Left cardiac atrium (tissue), 4 donors: ENCODE data around the gene GRXCR1. TPM values are rescaled to one million over a fixed set of nuclear protein-coding genes. Genes with fewer than 3 reads are reported as not detected.

ENCODE experiments used
- ATAC-seq, 2 donors: fragments of 200-7000 bp; cut with Tn5 transposase; one replicate each; pipeline ENCODE4 v1.9.1; 2020; ENCODE audit warnings: mild to moderate bottlenecking in 2 of 2, moderate library complexity in 2 of 2
- DNase-seq: peaks from one replicate; pipeline ENCODE4 v3.0.0-alpha.2; 2020
- intact Hi-C, 2 donors: fragments of 100-400 bp; cut with DNase I; formaldehyde crosslinking; loops; one replicate each; pipeline versions ENCODE4 v1.14.1 to v1.15.1; 2022 to 2023
- long read RNA-seq: library from polyadenylated mRNA; unstranded; transcript quantifications from one replicate; pipeline ENCODE4 v2.0.0, GENCODE V29; 2021
- total RNA-seq, 2 donors: library from RNA; stranded (reverse); fragmentation: NEBNext Ultra II Directional; extraction: Animal tissue kit (Norgen Biotek cat#: 25700); gene quantifications; one replicate each; pipeline ENCODE4 v1.2.1, GENCODE V29; 2021
- donor health status: DM: no; HTN: yes; CAD: no.
- donor health status: DM: no; HTN: yes; CAD: no; lungs with severe emphysema.
- donor health status: DM: yes; HTN: yes; CAD: no.
- donor health status: Dilated cardiomyopathy.

GRXCR1 gene
- total RNA-seq, result not detected
- long read RNA-seq, result 0 reads

DNA sequence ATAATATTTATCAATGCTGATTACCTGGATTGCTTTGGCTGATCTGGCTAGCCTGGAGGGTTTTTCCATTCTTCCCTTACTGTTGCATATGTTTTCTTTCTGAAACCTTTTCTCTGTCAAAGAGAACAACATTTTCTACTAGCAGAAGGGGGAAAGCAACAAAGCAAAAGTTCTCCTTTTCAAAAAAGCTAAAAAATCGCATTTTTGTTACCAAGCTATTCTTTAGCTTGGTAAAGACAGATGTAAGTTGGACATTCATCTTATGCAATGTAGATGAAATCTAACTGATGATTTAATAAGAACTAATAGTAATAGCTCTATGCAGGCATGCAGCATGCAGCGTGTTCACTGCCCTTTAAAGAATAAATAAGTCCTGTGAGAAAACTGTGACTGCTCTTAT lies at the start of gene GRXCR1:
GRXCR1 (plus strand) TSS at position 301 of the 400 bp plus-strand sequence. CDS start 554 bp downstream, outside the sequence.
- no peak for ATAC-seq
- no peak for DNase-seq
- intact Hi-C loops, result no loop called here

DNA sequence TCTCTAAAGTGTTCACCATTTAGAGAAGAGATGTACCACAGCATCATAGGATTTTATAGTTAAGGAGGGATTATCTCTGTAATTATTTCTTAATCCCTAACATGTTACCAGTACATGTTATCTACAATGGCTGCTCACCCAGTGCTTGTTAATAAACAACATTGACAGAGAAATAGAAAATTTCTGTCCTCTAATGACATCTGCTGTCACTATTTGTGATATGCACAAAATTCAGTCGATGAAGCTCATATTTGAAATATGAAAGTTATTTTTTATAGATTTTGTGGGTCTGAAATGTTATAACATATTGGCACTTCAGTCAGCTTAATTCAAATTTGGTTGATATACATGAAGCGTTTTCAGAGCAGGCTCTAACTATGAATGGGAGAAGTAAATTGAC lies 48.8 kb upstream of the GRXCR1 start:
- no peak for ATAC-seq

DNA sequence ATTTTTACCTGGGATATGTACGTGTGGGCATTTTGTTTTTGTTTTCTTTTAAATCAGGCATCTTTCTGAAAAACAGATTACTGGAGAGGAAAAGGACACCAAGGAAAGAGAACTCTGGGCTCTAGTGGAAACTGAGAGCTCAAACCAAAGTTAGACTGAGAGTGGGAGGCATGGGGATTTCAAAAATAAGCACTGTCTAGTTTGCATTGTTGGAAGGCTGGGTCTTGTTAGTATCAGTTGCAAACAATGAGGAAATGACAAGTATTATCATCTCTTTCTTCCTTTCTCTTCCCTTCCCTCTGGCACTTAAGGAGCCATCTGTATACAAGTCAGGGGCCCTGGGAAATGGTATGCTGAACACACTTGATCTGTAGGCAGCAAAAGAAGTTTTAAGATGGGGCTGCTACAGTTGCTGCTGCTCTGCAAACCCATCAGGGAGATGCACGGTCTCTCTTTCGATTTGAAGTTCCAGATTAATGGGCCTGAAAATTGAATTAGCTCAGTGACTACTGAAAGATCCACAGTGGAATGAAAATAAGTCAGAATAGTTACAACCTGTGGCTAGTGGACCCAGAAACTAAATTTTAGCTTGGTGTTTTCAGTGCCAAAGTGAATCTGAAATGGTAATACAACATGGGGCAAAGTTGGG lies 48.0 kb upstream of the GRXCR1 start:
- intact Hi-C loops, result no loop called here
- DNase-seq (no peak), ATAC-seq (no peak)

More for the DNA sequence above, 48.8 kb upstream of the GRXCR1 start:
- no peak for DNase-seq
- intact Hi-C loops, result no loop called here

- intact Hi-C loops, result no loop called here
- no peak for DNase-seq
- ATAC-seq, result peak in 1 of 2 donors; percentile 81
Observed at GRCh38 chr4:42845586-42845985, 46.9 kb upstream of the GRXCR1 start.

DNA sequence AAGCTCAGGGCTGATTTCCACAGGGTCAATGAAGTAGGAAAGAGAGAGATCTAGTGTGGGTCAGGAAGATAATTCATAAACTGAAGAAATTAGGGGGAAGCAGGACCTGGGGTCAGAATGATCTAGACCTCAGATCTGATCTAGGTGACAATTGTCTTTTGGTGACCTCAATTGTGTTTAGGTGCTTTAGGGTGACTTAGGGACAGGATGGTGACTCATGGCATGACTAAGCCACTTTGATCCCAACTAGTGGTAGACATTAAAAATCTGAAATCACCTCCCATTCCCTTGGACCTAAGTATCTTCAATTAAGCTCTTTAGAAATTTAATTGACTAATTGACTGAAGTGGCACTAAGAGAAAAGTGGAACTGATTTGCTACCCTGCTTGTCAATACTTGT lies 36.7 kb upstream of the GRXCR1 start:
- intact Hi-C loops, result no loop called here
- DNase-seq (no peak), ATAC-seq (no peak)

- intact Hi-C loops, result loop anchor here (2.0 to 10.0 kb wide), 3 partner anchors 299 to 583 kb away; no protein-coding TSS in a partner anchor
- DNase-seq (no peak), ATAC-seq (peak in 1 of 2 donors; percentile 51)
Observed at GRCh38 chr4:42865572-42866189, 26.8 kb upstream of the GRXCR1 start.

GRCh38 chr4:42871261-42871660 lies 21.3 kb upstream of the GRXCR1 start:
- ATAC-seq (no peak), DNase-seq (no peak)
- intact Hi-C loops, result no loop called here

- no peak for ATAC-seq
- no peak for DNase-seq
- intact Hi-C loops, result no loop called here
Observed at GRCh38 chr4:42871671-42872290, 20.7 kb upstream of the GRXCR1 start.

DNA sequence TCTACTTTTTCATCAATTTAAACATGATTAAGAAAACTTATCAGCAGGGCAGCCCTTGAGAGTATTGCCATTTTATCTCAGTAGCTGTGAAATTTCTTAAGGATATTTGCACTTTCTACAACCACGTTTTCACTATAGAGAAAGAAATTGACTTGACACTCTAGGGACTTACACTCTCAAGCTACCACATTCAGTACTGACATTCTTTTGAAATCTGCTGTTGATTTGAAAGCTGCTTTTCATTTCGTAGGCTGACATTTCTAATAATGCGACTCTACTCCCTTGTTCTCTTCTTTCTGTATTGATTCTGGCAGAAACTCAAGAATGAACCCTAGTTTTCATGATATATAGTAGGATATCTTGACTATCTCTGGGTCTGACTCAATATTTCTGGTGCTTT lies 13.7 kb upstream of the GRXCR1 start:
- ATAC-seq, result no peak
- no peak for DNase-seq
- intact Hi-C loops, result no loop called here

DNA sequence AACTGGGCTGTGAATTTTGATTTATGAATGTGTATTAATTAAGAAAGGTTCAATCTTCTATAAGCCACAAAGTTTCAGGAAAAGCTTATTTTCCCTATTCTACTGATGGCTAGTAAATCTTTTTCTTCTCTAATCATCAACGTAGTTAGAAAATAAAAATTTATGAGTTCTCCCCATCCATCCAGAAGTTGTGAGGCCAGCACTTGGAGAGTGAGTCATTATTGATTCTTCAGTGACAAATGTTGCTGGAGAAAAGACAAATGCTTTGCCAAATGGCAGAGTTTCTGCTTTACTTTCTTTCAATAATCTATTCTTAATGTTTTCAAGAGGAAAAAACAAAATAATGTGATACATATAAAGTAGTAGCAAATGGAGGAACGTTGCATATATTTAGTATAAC lies 11.3 kb upstream of the GRXCR1 start:
- no peak for DNase-seq
- ATAC-seq, result no peak
- intact Hi-C loops, result no loop called here

DNA sequence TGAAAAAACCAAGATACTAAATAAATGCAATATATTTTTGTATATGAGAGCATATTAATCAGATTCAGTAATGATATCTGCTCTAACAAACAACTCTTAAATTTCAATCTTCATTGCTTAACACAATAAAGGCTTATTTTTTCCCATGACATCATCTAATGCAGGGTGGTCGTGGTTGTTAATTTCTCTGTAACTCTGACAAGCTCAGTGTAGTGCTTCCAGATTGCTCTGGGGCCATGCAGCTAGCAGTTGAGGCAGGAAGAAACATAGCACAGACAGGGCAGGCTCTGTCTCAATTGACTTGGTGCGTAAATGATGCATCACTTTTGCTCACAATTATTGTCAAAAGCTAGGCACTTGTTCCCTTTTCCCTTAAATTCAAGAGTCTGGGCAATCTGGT lies 869 bp upstream of the GRXCR1 start:
- no peak for DNase-seq
- no peak for ATAC-seq
- intact Hi-C loops, result no loop called here

DNA sequence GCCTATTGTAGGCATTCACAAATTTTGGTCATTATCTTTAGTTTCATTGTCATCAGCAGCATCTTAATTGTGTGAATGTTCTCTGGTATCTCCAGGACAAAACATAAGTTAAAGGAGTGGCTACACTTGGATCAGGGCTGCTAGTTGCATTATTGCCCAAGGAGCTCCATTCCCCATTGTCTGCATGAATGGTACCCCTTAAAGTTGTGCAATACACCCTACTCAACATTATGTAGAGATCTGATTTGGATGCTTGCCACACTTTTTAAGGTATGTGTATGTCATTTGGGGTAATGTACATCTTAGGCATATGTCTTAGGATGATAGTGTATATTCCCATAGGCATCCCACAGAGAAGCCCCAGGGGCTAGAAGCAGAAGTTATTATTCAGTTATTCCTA lies 2.9 kb downstream of the GRXCR1 start:
- intact Hi-C loops, result no loop called here
- DNase-seq, result no peak
- ATAC-seq, result no peak

GRCh38 chr4:42904986-42905385 lies 12.5 kb downstream of the GRXCR1 start:
- DNase-seq (no peak), ATAC-seq (no peak)
- intact Hi-C loops, result no loop called here

GRCh38 chr4:42905591-42905990 lies 13.1 kb downstream of the GRXCR1 start:
- ATAC-seq (no peak), DNase-seq (no peak)
- intact Hi-C loops, result no loop called here

GRCh38 chr4:42906341-42906740 lies 13.8 kb downstream of the GRXCR1 start:
- DNase-seq, result no peak
- intact Hi-C loops, result no loop called here
- ATAC-seq, result no peak

GRCh38 chr4:42906891-42907759 lies 14.6 kb downstream of the GRXCR1 start:
- ATAC-seq (no peak), DNase-seq (no peak)
- intact Hi-C loops, result no loop called here

GRCh38 chr4:42910459-42910858 lies 17.9 kb downstream of the GRXCR1 start:
- DNase-seq, result no peak
- ATAC-seq, result no peak
- intact Hi-C loops, result no loop called here

DNA sequence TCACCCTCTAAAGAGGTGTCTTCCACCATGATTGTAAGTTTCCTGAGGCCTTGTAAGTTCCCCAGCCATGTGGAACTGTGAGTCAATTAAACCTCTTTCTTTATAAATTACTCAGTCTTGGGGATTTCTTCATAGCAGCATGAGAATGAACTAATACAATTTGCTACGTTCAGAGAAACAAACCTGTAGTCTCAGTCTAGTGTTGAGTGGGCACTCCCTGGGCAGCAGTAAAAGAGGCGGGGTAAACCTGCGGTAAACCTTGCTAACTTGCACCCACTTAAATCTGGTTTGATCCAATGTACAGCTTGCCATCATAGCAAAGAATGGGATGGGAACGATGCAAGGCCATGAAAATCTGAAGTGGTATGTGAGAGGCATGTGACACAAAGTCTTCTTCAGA lies 22.4 kb downstream of the GRXCR1 start:
- intact Hi-C loops, result no loop called here
- ATAC-seq (no peak), DNase-seq (no peak)

DNA sequence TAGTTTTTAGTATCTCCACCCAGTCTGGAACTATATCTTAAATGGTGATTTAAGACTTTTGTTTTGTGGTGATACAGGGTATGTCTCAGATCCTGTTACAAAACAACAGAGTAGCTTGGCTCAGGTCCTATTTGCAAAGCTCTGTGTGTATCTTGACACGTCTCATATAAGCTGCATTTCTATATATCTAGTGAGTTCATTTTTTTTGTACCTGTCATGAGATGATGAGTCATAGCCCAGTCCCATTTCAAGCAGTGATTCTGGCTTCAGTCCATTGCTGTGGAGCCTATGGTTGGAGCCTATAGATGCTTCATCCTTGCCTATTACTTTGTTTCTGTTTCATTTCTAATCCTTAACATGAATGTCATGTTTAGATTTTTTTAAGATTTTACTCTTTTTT lies 23.0 kb downstream of the GRXCR1 start:
- no peak for ATAC-seq
- DNase-seq, result no peak
- intact Hi-C loops, result no loop called here

GRCh38 chr4:42917296-42917695 lies 24.8 kb downstream of the GRXCR1 start:
- DNase-seq (no peak), ATAC-seq (no peak)
- intact Hi-C loops, result no loop called here
